ENCODE results near the gene CEP128. TPM values are rescaled to one million over a fixed set of nuclear protein-coding genes. Genes with fewer than 3 reads are reported as not detected.

The CEP128 gene
- total RNA-seq, 1 experiment from 2014 or later: 16.4 TPM

DNA sequence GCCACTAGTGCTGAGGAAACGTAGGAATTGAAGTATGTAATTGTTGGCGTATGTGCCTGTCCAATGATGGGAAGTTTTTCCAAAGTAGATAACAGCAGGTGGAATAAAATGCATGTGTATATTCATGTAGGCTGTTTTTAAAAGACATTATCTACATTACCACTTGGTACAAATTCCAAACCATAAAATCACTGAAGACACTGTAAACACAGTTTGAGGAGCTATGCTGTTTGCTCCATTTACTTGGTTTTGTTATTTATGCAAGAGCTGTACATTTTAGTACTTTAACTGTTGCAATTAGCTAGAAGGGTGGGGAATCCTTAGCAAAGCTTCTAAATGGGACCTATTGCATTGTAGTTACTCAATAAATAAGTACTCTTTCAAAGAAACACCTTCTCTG, 455.8 kb downstream of the CEP128 start:
- Histone ChIP-seq H3K4me3 (replicated peaks in 1 of 2; ENCODE audit: low read depth in 1 of 2, low read length in 2 of 2) (no peak overlapping the region), H4K20me1 (ENCODE audit: insufficient read depth) (no peaks in the 10 kb centered on the region), H3K27ac (ENCODE audit: low read depth, low read length) (no peak overlapping the region), H3K36me3 (ENCODE audit: control insufficient read depth in 1 of 2, insufficient read depth in 2 of 2, low read length in 2 of 2) (no peaks in the 10 kb centered on the region), H2AFZ (ENCODE audit: low read depth, low read length, poor library complexity, severe bottlenecking) (no peak overlapping the region), H3K4me1 (ENCODE audit: control insufficient read depth in 1 of 2, insufficient read depth in 2 of 2, low read length in 2 of 2) (no peaks in the 10 kb centered on the region), H3K27me3 (ENCODE audit: insufficient read depth, low read length) (no peaks in the 10 kb centered on the region), H3K9me3 (ENCODE audit: control insufficient read depth in 1 of 2, insufficient read depth in 1 of 2, low read depth in 1 of 2, low read length in 2 of 2) (no peaks in the 10 kb centered on the region), H3K4me2 (ENCODE audit: low read length) (no peak overlapping the region), H3K79me2 (ENCODE audit: insufficient read depth, low read length) (no peaks in the 10 kb centered on the region), H3K9ac (ENCODE audit: low read length) (no peak overlapping the region), H3K9me2 (ENCODE audit: insufficient read depth) (no peaks in the 10 kb centered on the region)
- BruUV-seq (replicated peaks): no TSS peak
- ChIA-PET POLR2A (no interaction called here), CTCF (no interaction called here), RAD21 (ENCODE audit: low non-redundant PET in 1 of 2, low total read pairs in 2 of 2, uncharacterized antibody in 2 of 2, unreplicated experiment in 2 of 2) (no interaction called here)
- intact Hi-C loops (cut with micrococcal nuclease): no loop called here
- no peak for TF ChIP-seq ZNF274 (IDR thresholded peaks at IDR 0.05; ENCODE audit: low read depth, low read length)
- ATAC-seq: no peak
- DNase-seq (ENCODE audit: low read depth, low spot score): no peak

DNA sequence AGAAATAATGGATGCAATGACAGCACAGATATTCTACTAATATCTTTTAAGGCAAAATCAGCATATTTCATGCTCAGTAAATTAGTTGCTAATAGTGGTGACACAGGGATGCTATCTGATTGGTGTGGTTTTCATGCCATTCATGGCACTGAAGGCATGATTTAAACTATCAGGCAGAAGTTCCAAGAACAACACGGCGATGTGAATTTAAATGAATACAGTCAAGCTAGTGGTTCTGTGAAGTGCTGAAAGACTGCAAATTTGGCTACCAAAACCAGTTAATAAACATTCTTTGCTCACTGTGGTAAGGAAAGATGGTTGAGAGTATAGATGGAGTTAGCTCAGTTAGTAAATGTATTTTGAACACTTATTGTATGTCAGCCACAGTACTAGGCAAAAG, 458.2 kb downstream of the CEP128 start:
- Histone ChIP-seq H3K36me3 (ENCODE audit: control insufficient read depth in 1 of 2, insufficient read depth in 2 of 2, low read length in 2 of 2) (no peaks in the 10 kb centered on the region), H3K4me1 (ENCODE audit: control insufficient read depth in 1 of 2, insufficient read depth in 2 of 2, low read length in 2 of 2) (no peaks in the 10 kb centered on the region), H3K4me2 (ENCODE audit: low read length) (no peak overlapping the region), H3K27me3 (ENCODE audit: insufficient read depth, low read length) (no peaks in the 10 kb centered on the region), H3K4me3 (replicated peaks in 1 of 2; ENCODE audit: low read depth in 1 of 2, low read length in 2 of 2) (no peak overlapping the region), H4K20me1 (ENCODE audit: insufficient read depth) (no peaks in the 10 kb centered on the region), H3K79me2 (ENCODE audit: insufficient read depth, low read length) (no peaks in the 10 kb centered on the region), H3K27ac (ENCODE audit: low read depth, low read length) (no peak overlapping the region), H3K9me2 (ENCODE audit: insufficient read depth) (no peaks in the 10 kb centered on the region), H2AFZ (ENCODE audit: low read depth, low read length, poor library complexity, severe bottlenecking) (no peak overlapping the region), H3K9ac (ENCODE audit: low read length) (no peak overlapping the region), H3K9me3 (ENCODE audit: control insufficient read depth in 1 of 2, insufficient read depth in 1 of 2, low read depth in 1 of 2, low read length in 2 of 2) (no peaks in the 10 kb centered on the region)
- intact Hi-C loops (cut with micrococcal nuclease): no loop called here
- ATAC-seq (no peak), DNase-seq (ENCODE audit: low read depth, low spot score) (no peak)
- POLR2A ChIA-PET: no interaction called here
- CTCF ChIA-PET: no interaction called here
- BruUV-seq (replicated peaks): no TSS peak
- RAD21 ChIA-PET (ENCODE audit: low non-redundant PET in 1 of 2, low total read pairs in 2 of 2, uncharacterized antibody in 2 of 2, unreplicated experiment in 2 of 2): no interaction called here
- TF ChIP-seq, protein P1, sequence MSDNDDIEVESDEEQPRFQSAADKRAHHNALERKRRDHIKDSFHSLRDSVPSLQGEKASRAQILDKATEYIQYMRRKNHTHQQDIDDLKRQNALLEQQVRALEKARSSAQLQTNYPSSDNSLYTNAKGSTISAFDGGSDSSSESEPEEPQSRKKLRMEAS (IDR thresholded peaks at IDR 0.05): no peak
- TF ChIP-seq ZFX (IDR thresholded peaks at IDR 0.05) (no peak), YY1 (IDR thresholded peaks at IDR 0.05; ENCODE audit: extremely low read depth, insufficient replicate concordance, low read depth, low read length) (no peak), ELF1 (IDR thresholded peaks at IDR 0.05; ENCODE audit: borderline replicate concordance, low read depth) (no peak), POLR2A (IDR thresholded peaks at IDR 0.05; ENCODE audit: borderline replicate concordance, extremely low read depth, insufficient read depth, insufficient read length) (no peak), ZNF274 (IDR thresholded peaks at IDR 0.05; ENCODE audit: low read depth, low read length) (no peak), TCF7L2 (IDR thresholded peaks at IDR 0.05; ENCODE audit: borderline replicate concordance, extremely low read depth, insufficient read depth, insufficient read length) (no peak), EGR1 (IDR thresholded peaks at IDR 0.05; ENCODE audit: low read depth) (no peak), SP1 (IDR thresholded peaks at IDR 0.05; ENCODE audit: low read depth) (no peak)
- TF ChIP-seq, protein P2, sequence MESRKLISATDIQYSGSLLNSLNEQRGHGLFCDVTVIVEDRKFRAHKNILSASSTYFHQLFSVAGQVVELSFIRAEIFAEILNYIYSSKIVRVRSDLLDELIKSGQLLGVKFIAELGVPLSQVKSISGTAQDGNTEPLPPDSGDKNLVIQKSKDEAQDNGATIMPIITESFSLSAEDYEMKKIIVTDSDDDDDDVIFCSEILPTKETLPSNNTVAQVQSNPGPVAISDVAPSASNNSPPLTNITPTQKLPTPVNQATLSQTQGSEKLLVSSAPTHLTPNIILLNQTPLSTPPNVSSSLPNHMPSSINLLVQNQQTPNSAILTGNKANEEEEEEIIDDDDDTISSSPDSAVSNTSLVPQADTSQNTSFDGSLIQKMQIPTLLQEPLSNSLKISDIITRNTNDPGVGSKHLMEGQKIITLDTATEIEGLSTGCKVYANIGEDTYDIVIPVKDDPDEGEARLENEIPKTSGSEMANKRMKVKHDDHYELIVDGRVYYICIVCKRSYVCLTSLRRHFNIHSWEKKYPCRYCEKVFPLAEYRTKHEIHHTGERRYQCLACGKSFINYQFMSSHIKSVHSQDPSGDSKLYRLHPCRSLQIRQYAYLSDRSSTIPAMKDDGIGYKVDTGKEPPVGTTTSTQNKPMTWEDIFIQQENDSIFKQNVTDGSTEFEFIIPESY (IDR thresholded peaks at IDR 0.05; ENCODE audit: extremely low read depth, insufficient replicate concordance, low read length): no peak
- TF ChIP-seq, protein P3, sequence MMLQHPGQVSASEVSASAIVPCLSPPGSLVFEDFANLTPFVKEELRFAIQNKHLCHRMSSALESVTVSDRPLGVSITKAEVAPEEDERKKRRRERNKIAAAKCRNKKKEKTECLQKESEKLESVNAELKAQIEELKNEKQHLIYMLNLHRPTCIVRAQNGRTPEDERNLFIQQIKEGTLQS (IDR thresholded peaks at IDR 0.05): no peak

Measured in HCT116 (cell line).